GM12872 (cell line): Measurements from ENCODE around the gene NKAIN2.

ENCODE experiments used
- TF ChIP-seq, protein P1 (sequence below): IDR thresholded peaks from 3 replicates; pipeline ENCODE4 v1.5.1; 2011; ENCODE audit warnings: low read depth, mild to moderate bottlenecking, low read length, moderate library complexity; ENCODE audit not compliant: insufficient read depth

Gene NKAIN2

DNA sequence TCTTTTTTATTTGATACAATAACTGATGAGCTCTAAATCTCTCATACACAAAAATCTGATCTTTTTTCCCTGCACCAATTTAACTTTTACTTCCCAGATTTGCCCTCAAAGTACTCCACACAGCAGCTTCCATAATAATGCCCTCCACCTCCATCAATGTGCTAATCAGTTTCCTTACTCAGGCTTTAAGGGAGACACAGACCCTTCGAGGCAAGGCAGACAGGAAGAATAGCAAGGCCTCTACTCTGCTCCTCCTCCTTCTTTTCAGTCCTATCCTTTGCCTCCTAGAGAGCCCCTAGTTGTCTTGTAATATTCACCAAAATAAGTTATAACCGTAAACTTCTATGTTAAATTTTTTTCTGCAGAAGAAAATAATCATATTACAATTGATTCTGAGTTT is 713.7 kb downstream of the NKAIN2 start:
- TF ChIP-seq, protein P1, sequence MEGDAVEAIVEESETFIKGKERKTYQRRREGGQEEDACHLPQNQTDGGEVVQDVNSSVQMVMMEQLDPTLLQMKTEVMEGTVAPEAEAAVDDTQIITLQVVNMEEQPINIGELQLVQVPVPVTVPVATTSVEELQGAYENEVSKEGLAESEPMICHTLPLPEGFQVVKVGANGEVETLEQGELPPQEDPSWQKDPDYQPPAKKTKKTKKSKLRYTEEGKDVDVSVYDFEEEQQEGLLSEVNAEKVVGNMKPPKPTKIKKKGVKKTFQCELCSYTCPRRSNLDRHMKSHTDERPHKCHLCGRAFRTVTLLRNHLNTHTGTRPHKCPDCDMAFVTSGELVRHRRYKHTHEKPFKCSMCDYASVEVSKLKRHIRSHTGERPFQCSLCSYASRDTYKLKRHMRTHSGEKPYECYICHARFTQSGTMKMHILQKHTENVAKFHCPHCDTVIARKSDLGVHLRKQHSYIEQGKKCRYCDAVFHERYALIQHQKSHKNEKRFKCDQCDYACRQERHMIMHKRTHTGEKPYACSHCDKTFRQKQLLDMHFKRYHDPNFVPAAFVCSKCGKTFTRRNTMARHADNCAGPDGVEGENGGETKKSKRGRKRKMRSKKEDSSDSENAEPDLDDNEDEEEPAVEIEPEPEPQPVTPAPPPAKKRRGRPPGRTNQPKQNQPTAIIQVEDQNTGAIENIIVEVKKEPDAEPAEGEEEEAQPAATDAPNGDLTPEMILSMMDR: no peak

DNA sequence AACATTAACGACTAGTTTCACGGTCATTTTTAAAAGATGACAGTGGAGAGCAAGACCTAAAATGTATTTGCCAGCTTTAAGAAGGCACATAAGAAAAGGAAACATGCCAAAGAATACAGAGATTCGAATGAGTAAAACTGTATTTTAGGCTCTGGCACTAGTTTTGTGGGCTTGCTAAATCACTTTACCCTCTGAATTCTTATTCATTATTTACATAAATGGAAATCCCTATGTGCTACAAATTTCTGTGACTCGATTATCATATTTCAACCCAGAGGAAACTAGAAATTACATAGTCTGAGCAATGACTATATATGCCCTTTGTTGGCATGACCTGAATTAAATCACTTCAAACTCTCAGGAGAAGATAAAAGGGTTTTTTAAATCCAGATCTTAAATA is 716.8 kb downstream of the NKAIN2 start:
- TF ChIP-seq, protein P1: no peak

DNA sequence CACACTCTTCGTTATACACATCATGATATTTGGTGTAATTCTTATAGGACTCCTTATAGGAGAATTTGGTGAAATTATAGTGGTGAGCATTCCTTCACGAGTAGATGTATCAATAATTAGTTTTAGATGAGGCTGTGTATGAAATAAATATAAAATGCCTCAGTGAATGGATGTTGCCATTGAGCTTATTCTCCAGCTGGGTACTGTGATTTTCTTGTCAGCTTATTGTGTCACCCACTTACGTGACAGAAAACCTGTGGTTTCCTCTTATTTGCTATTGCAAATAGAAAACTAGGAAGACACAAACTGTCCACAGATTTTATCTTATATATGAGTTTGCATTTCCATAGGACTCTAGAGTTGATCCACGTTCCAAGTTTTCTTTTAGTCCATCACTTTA is 718.7 kb downstream of the NKAIN2 start:
- TF ChIP-seq, protein P1: no peak

DNA sequence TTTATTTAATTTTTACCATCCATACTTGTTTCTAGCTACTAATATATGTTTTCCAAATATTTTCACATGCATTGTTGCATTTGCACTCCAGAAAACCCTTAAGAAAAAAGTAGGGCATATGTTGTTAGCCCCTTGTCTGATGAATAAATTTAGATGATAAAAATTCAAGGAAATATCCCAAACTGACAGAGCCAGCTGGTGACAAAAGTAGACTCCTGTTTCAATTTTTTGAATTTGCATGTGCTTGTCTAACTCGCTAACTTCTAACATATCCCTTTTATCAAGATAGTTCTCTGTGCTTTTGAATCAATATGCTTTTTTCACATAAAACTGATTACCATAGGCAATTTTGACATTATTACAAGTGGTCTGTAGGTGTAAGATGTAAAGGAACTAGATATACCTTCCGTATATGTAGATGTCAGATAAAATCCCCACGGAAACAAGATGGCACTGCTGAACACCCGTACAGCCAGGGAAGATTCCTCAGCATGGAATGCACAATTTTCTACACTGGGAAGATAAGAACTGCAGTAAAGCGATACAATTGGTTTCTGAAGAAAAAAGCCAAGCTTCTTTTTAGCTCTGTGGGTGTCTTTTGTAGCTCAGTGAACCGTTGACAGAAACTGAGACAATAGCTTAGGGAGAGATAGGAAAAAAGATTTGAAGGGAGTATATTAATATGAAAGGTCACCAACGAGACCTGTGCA is 721.0 kb downstream of the NKAIN2 start:
- TF ChIP-seq, protein P1: no peak

DNA sequence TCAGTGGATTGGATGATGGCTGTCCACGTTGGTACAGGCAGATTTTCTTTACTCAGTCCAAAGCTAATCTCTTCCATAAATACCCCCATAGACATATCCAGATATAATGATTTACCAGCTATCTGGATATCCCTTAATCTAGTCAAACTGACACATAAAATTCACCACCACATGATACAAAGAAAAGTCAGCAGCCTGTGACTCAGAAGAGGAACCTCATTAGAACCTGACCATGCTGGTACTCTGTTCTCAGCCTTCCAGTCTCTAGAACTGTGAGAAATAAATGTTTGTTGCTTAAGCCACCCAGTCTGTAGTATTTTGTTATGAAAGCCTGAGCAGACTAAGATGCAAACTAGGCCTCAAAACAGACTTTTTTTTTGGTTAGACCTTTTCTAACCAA is 727.3 kb downstream of the NKAIN2 start:
- TF ChIP-seq, protein P1: no peak

DNA sequence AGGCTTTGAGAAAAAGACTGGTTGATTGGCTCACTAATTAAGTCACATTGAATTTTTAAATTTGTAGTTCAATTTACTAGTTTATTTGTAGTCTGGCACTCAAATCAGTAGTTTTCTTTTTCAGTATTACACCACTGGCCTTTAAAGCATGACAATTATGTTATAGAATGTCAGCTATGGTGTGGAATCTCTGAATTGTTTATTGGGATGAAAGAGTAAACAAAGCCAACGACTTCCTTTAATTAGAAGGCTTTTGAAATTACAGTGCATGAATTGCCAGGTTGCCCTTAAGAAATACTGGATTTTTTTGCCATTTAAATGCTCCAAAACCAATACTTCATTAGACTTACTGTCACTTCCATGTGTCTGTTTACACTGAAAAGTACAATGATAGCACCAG is 731.6 kb downstream of the NKAIN2 start:
- TF ChIP-seq, protein P1: no peak

DNA sequence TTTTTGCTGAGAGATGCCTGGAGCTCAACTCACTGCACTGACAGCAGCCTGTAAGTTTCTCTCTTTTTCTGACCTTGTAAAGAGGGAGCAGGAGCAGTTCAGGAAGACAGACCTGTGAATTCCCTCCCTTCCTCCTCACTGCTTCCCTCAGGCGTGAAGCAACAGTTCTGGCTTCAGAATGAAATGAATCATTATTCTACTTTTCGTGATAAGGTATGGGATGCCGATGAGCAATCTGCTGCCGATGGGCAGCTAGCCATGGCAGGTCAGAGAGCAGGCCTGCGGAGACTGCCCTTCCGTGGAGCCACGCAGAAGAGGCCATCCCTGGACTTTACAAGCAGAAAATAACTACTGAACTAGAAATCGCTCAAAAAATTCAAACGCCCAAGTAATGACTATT is 732.1 kb downstream of the NKAIN2 start:
- TF ChIP-seq, protein P1: no peak
